HEK293 (cell line): Measurements from ENCODE around the gene MBOAT2.
"Not testable (repeated sequence)": the region's sequence is repeated elsewhere in the genome, so short reads cannot be mapped to it uniquely, and the experiment has no call there.

Experiments
- CTCF ChIA-PET: fragments of 350-600 bp; formaldehyde crosslinking; extraction: SDS; loops from one replicate; lab custom pipeline; 2021; ENCODE audit warnings: antibody characterized with exemption; lab: Yijun Ruan, JAX
- POLR2A ChIA-PET: fragments of 300-600 bp; formaldehyde crosslinking; extraction: SDS; loops from one replicate; lab custom pipeline; 2020; ENCODE audit warnings: antibody characterized with exemption, inconsistent platforms; lab: Yijun Ruan, JAX
- H3K27ac ChIP-seq: fragments of 200-500 bp; sonication (Bioruptor generic); 2 replicates; pipeline ENCODE4 v1.5.1; 2014; ENCODE audit warnings: low read depth, low read length, control low read depth, inconsistent platforms; ENCODE audit errors: extremely low read depth
- H3K36me3 ChIP-seq, 2 experiments: fragments of 200-500 bp in 1 of 2; sonication (Bioruptor generic) in 1 of 2; 1 replicate in 1 of 2; 2 replicates in 1 of 2; pipeline ENCODE4 v1.5.1; 2014 to 2017; ENCODE audit warnings: inconsistent platforms in 2 of 2, low read length in 2 of 2; ENCODE audit not compliant: control insufficient read depth in 2 of 2, insufficient read depth in 1 of 2
- H3K4me1 ChIP-seq: fragments of 200-500 bp; sonication (Bioruptor generic); 2 replicates; pipeline ENCODE4 v1.5.1; 2014; ENCODE audit warnings: mild to moderate bottlenecking, low read length, inconsistent platforms; ENCODE audit not compliant: control insufficient read depth, insufficient read depth
- H3K4me3 ChIP-seq: 2 replicates; pipeline ENCODE4 v1.5.1; 2011; ENCODE audit warnings: low read depth, mild to moderate bottlenecking, control low read depth, low read length, moderate library complexity
- H3K9me3 ChIP-seq: fragments of 200-500 bp; sonication (Bioruptor generic); 2 replicates; pipeline ENCODE4 v1.5.1; 2014; ENCODE audit warnings: low read depth, low read length, inconsistent platforms; ENCODE audit not compliant: control insufficient read depth, insufficient read depth
- EGR2 ChIP-seq: fragments of 450-650 bp; formaldehyde crosslinking; IDR thresholded peaks from 2 replicates; pipeline ENCODE4 v1.5.1; 2016; ENCODE audit warnings: low read depth, missing biosample characterization, missing genetic modification characterization
- GLIS2 ChIP-seq: fragments of 450-650 bp; formaldehyde crosslinking; IDR thresholded peaks from 2 replicates; pipeline ENCODE4 v1.5.1; 2016; ENCODE audit warnings: missing biosample characterization, missing genetic modification characterization
- PRDM4 ChIP-seq: fragments of 450-650 bp; formaldehyde crosslinking; IDR thresholded peaks from 2 replicates; pipeline ENCODE4 v1.5.1; 2017; ENCODE audit warnings: missing biosample characterization, missing genetic modification characterization
- REPIN1 ChIP-seq: fragments of 450-650 bp; formaldehyde crosslinking; IDR thresholded peaks from 2 replicates; pipeline ENCODE4 v1.5.1; 2017; ENCODE audit warnings: missing biosample characterization, missing genetic modification characterization, low read depth
- SCRT2 ChIP-seq: fragments of 450-650 bp; formaldehyde crosslinking; IDR thresholded peaks from 2 replicates; pipeline ENCODE4 v1.5.1; 2016; ENCODE audit warnings: missing biosample characterization, missing genetic modification characterization
- WT1 ChIP-seq: fragments of 450-650 bp; formaldehyde crosslinking; IDR thresholded peaks from 2 replicates; pipeline ENCODE4 v1.5.1; 2016; ENCODE audit warnings: missing biosample characterization, missing genetic modification characterization
- YY1 ChIP-seq: fragments of 450-650 bp; formaldehyde crosslinking; IDR thresholded peaks from 2 replicates; pipeline ENCODE4 v1.5.1; 2018; ENCODE audit warnings: missing biosample characterization, missing genetic modification characterization
- ZBTB44 ChIP-seq: fragments of 450-650 bp; IDR thresholded peaks from 2 replicates; pipeline ENCODE4 v1.5.1; 2018; ENCODE audit warnings: missing biosample characterization, mild to moderate bottlenecking, missing genetic modification characterization
- ZNF146 ChIP-seq: fragments of 450-650 bp; formaldehyde crosslinking; IDR thresholded peaks from 2 replicates; pipeline ENCODE4 v1.5.1; 2016; ENCODE audit warnings: missing biosample characterization, missing genetic modification characterization
- ZNF211 ChIP-seq: fragments of 450-650 bp; formaldehyde crosslinking; IDR thresholded peaks from 2 replicates; pipeline ENCODE4 v1.5.1; 2016; ENCODE audit warnings: low read depth, missing biosample characterization, missing genetic modification characterization
- ZNF274 ChIP-seq, 2 experiments: fragments of 200-500 bp in 1 of 2; fragments of 450-650 bp in 1 of 2; sonication (Bioruptor generic) in 1 of 2; formaldehyde crosslinking in 1 of 2; IDR thresholded peaks; 2 replicates each; pipeline versions ENCODE4 v1.5.1 to v1.6.1; 2014 to 2016; ENCODE audit warnings: borderline replicate concordance in 1 of 2, inconsistent platforms in 1 of 2, low read length in 1 of 2, missing biosample characterization in 1 of 2, missing genetic modification characterization in 1 of 2
- ZNF426 ChIP-seq: fragments of 450-650 bp; formaldehyde crosslinking; IDR thresholded peaks from 2 replicates; pipeline ENCODE4 v1.5.1; 2017; ENCODE audit warnings: missing biosample characterization, missing genetic modification characterization, mild to moderate bottlenecking, inconsistent platforms, moderate library complexity
- ZNF670 ChIP-seq: fragments of 450-650 bp; formaldehyde crosslinking; IDR thresholded peaks from 2 replicates; pipeline ENCODE4 v1.5.1; 2016; ENCODE audit warnings: missing biosample characterization, missing genetic modification characterization, low read depth
- ZNF677 ChIP-seq: fragments of 450-650 bp; IDR thresholded peaks from 2 replicates; pipeline ENCODE4 v1.5.0; 2018; ENCODE audit warnings: missing biosample characterization, mild to moderate bottlenecking, missing genetic modification characterization, moderate library complexity
- ZNF704 ChIP-seq: fragments of 450-650 bp; formaldehyde crosslinking; IDR thresholded peaks from 2 replicates; pipeline ENCODE4 v1.5.1; 2016; ENCODE audit warnings: missing biosample characterization, missing genetic modification characterization
- ZNF76 ChIP-seq: fragments of 450-650 bp; formaldehyde crosslinking; IDR thresholded peaks from 2 replicates; pipeline ENCODE4; 2016; ENCODE audit warnings: low read depth, missing biosample characterization, missing genetic modification characterization, borderline replicate concordance

MBOAT2 gene

GRCh38 chr2:8974016-8974415, 29.5 kb downstream of the MBOAT2 start:
- POLR2A ChIA-PET: no interaction called here
- no peaks in the 10 kb centered on the region for H3K9me3 ChIP-seq
- H3K4me1 ChIP-seq: peaks cover 2% of the 10 kb centered on the region; the same call in 1 of the 2 replicates
- no peaks in the 10 kb centered on the region for H3K36me3 ChIP-seq
- CTCF ChIA-PET: no interaction called here
- TF ChIP-seq ZNF670 (tag by site-specific recombination): no peak
- no peak for TF ChIP-seq GLIS2 (tag by site-specific recombination)
- no peak for TF ChIP-seq ZNF426
- no peak for TF ChIP-seq ZBTB44 (tag by site-specific recombination)
- TF ChIP-seq ZNF677 (tag by site-specific recombination): no peak
- TF ChIP-seq ZNF211 (tag by site-specific recombination): no peak
- no peak for TF ChIP-seq EGR2
- TF ChIP-seq REPIN1 (tag by site-specific recombination): no peak
- TF ChIP-seq ZNF76: no peak
- TF ChIP-seq PRDM4: no peak
- no peak for TF ChIP-seq ZNF704 (tag by site-specific recombination)
- no peak for TF ChIP-seq YY1 (tag by site-specific recombination)
- TF ChIP-seq ZNF274 (IDR thresholded peaks at IDR 0.05; ENCODE audit: low read length): no peak
- no peak for TF ChIP-seq ZNF274 (tag by site-specific recombination; IDR thresholded peaks at IDR 0.05; ENCODE audit: borderline replicate concordance)
- TF ChIP-seq WT1 (tag by site-specific recombination): no peak
- no peak overlapping the region for H3K4me3 ChIP-seq
- no peak overlapping the region for H3K27ac ChIP-seq

GRCh38 chr2:8973017-8973416, 30.5 kb downstream of the MBOAT2 start:
- H3K9me3 ChIP-seq, H3K27ac ChIP-seq, H3K4me1 ChIP-seq, H3K36me3 ChIP-seq, H3K4me3 ChIP-seq, CTCF ChIA-PET, POLR2A ChIA-PET: not testable (repeated sequence)
- TF ChIP-seq ZNF146: peak; percentile 66; the same call in 1 of the 2 replicates

- H3K9me3 ChIP-seq, H3K4me1 ChIP-seq, POLR2A ChIA-PET: not testable (repeated sequence)
- TF ChIP-seq SCRT2 (tag by site-specific recombination): 0 out of 2 replicates have a peak, but pooled peaks have one; percentile 12
- TF ChIP-seq, all 188 proteins: peak for 1; not testable (repeated sequence) for 187
- H3K36me3 ChIP-seq, CTCF ChIA-PET, H3K4me3 ChIP-seq, H3K27ac ChIP-seq: not testable (repeated sequence)
These were observed 30.9 kb downstream of the MBOAT2 start for GRCh38 chr2:8972535-8972934.

- H3K4me3 ChIP-seq, H3K4me1 ChIP-seq, H3K36me3 ChIP-seq, H3K9me3 ChIP-seq, CTCF ChIA-PET, H3K27ac ChIP-seq, POLR2A ChIA-PET: not testable (repeated sequence)
These were observed 34.1 kb downstream of the MBOAT2 start for GRCh38 chr2:8969348-8969747.
